GM12864 (cell line): ENCODE results near the gene ST7.

ENCODE experiments used
- DNase-seq: peaks from one replicate; pipeline ENCODE4 v3.0.0-alpha.2; 2011; ENCODE audit warnings: low read depth
- H3K4me3 ChIP-seq: 2 replicates; pipeline ENCODE4 v1.5.1; 2011; ENCODE audit warnings: mild to moderate bottlenecking, low read depth, low read length, control low read depth
- TF ChIP-seq, protein P1 (sequence below): IDR thresholded peaks from 2 replicates; pipeline ENCODE4 v1.5.1; 2011; ENCODE audit warnings: low read depth, mild to moderate bottlenecking, moderate library complexity, low read length, control low read depth, inconsistent platforms; ENCODE audit errors: missing control alignments

Gene ST7

DNA sequence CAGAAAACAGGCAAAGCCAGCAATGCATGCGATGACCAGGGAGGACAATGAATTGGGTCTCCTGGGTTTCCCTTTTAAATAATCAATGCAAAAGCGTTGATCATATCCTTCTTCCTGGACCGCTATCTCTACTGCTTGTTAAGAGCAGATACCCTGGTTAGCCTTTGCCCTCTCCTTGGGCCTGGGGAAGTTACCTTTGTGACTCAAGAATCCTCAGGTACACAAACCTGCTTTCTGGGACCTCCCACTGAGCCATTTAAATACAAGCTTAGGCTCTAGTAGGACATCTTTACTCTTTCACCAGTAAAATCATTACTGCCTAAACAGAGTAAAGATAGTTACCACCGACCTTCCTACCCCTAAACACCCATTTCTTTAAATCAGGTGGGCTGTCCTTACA, 195.7 kb downstream of the ST7 start:
- no peak overlapping the region for H3K4me3 ChIP-seq
- TF ChIP-seq, protein P1, sequence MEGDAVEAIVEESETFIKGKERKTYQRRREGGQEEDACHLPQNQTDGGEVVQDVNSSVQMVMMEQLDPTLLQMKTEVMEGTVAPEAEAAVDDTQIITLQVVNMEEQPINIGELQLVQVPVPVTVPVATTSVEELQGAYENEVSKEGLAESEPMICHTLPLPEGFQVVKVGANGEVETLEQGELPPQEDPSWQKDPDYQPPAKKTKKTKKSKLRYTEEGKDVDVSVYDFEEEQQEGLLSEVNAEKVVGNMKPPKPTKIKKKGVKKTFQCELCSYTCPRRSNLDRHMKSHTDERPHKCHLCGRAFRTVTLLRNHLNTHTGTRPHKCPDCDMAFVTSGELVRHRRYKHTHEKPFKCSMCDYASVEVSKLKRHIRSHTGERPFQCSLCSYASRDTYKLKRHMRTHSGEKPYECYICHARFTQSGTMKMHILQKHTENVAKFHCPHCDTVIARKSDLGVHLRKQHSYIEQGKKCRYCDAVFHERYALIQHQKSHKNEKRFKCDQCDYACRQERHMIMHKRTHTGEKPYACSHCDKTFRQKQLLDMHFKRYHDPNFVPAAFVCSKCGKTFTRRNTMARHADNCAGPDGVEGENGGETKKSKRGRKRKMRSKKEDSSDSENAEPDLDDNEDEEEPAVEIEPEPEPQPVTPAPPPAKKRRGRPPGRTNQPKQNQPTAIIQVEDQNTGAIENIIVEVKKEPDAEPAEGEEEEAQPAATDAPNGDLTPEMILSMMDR: no peak
- DNase-seq: no peak

DNA sequence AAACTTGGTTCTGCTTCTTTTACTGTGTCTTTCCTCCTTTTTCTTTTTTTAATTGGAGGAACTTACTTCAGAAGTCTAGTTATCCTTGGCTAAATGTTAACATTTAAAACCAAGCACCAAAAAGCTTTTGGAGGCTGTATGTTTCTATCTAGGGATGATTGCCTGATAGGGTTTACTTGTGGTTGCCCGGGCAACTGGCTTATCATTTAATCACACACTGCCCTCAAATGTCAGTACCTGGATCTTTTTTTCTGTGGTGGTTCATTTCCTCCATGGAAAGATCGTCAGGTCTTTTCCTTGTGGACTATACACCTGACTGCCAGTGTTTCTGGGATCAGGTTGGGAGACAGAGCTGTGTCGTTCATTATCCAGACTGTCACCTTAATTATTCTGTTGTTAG, 196.4 kb downstream of the ST7 start:
- TF ChIP-seq, protein P1: no peak
- DNase-seq: no peak
- H3K4me3 ChIP-seq: no peak overlapping the region

DNA sequence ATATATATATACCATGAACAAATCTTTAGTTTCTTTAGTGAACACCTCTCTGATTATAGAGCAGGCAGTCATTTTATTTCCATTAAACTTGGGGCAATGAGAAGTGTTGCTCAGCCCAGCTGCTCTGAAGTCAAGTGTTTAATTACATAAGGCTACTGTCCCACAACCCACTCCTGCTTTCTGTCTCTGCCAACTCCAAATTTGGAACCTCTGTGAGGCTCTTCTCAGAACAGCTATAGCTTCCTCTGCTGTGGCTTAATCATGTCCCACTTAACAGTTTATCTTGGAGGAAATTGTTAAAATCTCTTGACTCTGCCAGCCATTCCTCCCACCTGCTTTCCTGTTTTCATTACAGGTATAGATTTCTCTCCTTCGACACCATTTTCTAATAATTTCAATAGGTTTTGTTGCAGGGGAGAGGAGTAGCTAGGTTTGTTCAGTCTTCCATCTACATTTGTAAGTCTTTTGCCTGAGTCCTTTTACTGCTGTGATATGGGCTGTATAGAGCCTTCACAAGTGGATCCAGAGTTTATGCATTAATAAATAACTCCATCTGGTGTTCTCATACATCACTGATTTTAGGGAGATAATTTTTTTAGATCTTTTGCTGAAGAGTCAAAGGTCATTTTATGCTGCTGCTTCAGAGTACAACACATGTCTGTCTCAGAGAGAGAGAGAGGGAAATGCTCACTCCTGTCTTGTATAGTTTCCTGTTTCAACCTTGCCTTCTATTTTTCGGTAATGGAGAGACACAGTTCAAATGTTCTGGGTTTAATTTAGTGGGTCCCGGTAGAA, 199.1 kb downstream of the ST7 start:
- DNase-seq: no peak
- TF ChIP-seq, protein P1: no peak
- H3K4me3 ChIP-seq: no peak overlapping the region

DNA sequence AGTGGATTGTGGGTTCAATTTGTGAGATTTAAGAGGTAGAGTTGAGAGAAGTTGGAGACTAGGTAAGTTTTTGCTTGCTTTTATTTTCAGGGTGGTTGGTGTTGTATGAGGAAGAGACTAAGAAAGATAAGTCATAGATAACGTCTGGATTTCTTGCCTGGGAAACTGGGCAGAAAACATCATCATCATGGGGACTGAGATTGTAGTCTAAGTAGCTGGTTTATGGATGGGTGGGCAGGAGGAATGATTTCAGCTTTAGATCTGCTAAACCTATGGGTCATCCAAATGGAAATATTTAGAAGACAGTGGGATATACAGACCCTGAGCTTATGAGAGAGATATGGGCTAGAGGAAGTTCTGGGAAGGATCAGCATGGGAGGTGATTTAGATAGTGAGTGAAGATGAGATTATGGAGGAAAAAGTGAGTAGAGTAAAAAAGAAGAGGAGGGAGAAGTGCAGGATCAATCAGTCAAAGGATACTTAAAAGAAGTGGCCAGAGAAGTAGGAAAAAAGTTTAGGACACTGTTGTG, 199.8 kb downstream of the ST7 start:
- TF ChIP-seq, protein P1: no peak
- H3K4me3 ChIP-seq: no peak overlapping the region
- DNase-seq: no peak

DNA sequence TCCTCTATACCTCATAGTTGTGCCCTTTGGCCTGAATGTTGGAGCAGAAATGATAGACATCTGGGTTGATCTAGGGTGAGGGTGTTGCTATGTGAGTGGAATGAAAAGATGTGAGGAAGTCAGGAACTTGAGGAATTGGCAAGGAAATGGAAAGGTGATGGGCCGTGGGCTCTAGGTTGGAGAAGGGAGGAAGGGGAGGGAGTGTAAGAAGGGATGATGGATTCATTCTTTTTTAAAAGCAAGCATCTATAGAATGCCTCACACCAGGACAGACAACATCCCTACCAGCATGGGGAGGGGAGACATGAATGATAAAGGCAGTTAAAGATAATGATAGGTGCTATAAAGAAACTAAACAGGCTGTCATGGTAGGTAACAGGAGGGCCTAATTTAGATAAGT, 201.4 kb downstream of the ST7 start:
- DNase-seq: no peak
- H3K4me3 ChIP-seq: no peak overlapping the region
- TF ChIP-seq, protein P1: no peak

DNA sequence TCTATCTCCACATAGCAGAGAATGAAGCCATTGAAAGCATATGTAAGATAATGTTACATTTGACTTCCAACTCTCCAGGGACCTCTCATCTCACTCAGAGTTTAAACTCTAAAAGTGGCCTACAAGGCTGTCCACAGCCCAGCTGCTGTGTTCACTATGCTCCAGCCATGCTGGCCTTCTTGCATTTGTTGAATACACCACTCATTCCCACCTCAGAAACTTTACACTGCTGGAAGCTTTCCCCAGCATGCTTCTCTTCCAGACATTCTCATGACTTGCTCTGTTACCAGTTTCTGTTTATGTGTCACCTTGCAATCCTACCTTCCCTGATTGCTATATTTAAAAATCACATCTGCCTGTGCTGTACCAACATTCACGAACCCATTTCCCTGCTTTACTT, 202.4 kb downstream of the ST7 start:
- H3K4me3 ChIP-seq: no peak overlapping the region
- TF ChIP-seq, protein P1: no peak
- DNase-seq: no peak
